Epithelial cell of esophagus (primary cell): ENCODE measurements around the gene MTCH1.
A peak's percentile ranks its signal among the peaks of the same experiment; 100 is the strongest.

Experiments
- DNase-seq: peaks from one replicate; pipeline ENCODE4 v3.0.0; 2010; ENCODE audit warnings: low read depth
- H3K4me3 ChIP-seq: 2 replicates; pipeline ENCODE4 v1.5.1; 2011; ENCODE audit warnings: mild to moderate bottlenecking, low read length, control low read depth
- CTCF ChIP-seq: IDR thresholded peaks from 2 replicates; pipeline ENCODE4 v1.5.1; 2011; ENCODE audit warnings: low read depth, mild to moderate bottlenecking, low read length, control low read depth, inconsistent platforms; ENCODE audit not compliant: insufficient read depth; ENCODE audit errors: missing control alignments

MTCH1 gene

DNA sequence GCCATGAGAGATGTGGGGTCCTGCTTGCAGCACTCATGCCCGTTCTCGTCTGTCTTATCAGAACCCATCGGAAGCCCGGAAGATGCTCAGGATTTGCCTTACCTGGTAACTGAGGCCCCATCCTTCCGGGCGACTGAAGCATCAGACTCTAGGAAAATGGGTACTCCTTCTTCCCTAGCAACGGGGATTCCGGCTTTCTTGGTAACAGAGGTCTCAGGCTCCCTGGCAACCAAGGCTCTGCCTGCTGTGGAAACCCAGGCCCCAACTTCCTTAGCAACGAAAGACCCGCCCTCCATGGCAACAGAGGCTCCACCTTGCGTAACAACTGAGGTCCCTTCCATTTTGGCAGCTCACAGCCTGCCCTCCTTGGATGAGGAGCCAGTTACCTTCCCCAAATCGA is 23.1 kb downstream of the MTCH1 start:
- H3K4me3 ChIP-seq: no peak overlapping the region
- DNase-seq: peak; percentile 38
- TF ChIP-seq CTCF: no peak

GRCh38 chr6:36961441-36962435 is 24.3 kb downstream of the MTCH1 start:
- no peak overlapping the region for H3K4me3 ChIP-seq
- no peak for DNase-seq
- TF ChIP-seq CTCF: no peak

DNA sequence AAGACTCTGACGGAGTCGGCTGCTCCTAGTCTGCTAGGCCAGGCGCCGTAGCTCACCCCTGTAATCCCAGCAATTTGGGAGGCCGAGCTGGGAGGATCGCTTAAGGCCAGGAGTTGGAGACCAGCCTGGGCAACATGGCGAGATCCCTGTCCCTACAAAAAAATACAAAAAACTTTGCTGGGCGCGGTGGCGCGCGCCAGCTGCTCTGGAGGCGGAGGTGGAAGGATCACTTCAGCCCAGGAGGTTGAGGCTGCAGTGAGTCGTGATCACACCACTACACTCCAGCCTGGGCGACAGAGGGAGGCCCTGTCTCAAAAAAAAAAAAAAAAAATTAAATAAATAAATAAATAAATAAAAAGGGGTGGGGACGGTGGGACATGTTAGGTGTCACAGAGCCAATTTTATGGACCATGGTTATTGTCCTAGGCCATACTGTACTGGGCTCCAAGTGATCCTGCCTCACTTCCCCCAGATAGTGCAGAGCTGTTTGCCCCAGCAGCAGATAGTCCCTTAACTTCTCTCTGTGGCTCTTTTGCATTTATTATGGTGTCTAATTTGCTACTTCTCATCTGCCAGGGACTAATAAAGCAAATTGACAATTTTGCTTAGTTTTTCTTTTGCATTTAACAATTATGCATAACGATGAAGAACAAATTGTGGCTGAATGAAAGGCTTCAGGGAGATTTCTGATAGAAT is 26.3 kb downstream of the MTCH1 start:
- TF ChIP-seq CTCF: no peak
- no peak overlapping the region for H3K4me3 ChIP-seq
- no peak for DNase-seq

DNA sequence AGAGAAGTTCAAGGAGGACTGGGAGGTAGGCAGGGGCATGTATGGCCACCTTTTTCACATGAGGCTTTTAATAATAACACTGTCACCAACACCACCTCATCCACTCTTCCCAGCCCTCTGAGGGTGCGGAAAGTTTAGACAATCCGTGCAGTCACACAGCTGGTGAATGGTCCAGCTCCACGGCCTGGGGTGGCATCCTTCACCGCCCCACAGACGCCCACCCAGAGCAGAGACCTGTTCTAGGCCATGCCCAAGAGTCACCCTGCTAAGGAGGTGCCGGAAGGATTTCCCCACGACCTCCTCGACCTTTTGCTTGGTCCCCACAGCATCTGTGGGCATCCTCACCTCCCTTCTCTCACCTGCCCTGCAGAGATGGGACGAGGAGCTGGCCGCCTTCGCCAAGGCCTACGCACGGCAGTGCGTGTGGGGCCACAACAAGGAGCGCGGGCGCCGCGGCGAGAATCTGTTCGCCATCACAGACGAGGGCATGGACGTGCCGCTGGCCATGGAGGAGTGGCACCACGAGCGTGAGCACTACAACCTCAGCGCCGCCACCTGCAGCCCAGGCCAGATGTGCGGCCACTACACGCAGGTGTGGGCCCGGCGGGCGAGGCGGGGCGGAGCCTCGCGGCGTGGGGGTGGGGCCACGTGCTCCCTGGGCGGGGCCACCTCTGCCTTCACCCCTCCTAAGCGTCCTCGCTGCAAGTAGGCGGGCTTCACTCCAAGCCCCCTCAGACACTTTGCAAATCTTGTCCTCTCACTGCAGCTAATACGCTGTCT is 27.0 kb downstream of the MTCH1 start:
- no peak for DNase-seq
- no peak for TF ChIP-seq CTCF
- no peak overlapping the region for H3K4me3 ChIP-seq

DNA sequence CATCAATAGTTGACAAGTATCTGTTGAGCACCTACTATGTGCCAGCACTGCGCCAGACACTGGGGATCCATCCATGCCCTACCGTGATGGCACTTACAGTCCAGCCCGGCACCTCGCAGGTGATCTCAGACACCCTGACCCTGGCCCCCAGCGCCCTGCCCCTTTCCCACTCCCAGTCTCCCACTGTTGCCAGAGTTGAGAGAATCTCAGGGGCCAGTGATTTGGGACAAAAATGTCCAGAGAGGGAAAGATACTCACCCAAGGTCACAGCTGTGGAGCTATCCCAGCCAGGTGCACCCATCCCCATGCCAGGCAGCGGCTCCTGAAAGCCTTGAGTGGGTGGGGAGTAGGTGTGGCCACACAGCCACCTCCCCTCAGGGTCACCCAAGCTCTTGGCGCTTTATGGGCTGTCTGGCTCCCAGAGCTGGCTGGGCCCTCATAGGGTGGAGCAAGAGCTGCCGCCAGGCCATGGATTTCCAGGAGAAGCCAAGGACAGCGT is 28.2 kb downstream of the MTCH1 start:
- no peak for TF ChIP-seq CTCF
- no peak for DNase-seq
- H3K4me3 ChIP-seq: no peak overlapping the region

- H3K4me3 ChIP-seq: no peak overlapping the region
- TF ChIP-seq CTCF: no peak
- DNase-seq: no peak
These were observed 29.6 kb downstream of the MTCH1 start for GRCh38 chr6:36956446-36956820.
